Neural cell (in vitro differentiated cells): Measurements from ENCODE around the gene RELA. TPM values are rescaled to one million over a fixed set of nuclear protein-coding genes. Genes with fewer than 3 reads are reported as not detected.

Experiments
- H2AFZ ChIP-seq: fragments of 200-600, 300-800 bp; sonication (generic), shearing (Covaris generic); 2 replicates; pipeline ENCODE4 v1.6.0; 2014; ENCODE audit warnings: low read depth, mild to moderate bottlenecking, antibody characterized with exemption, low read length, moderate library complexity
- H3F3A ChIP-seq: fragments of 200-600 bp; shearing (Covaris generic); 2 replicates; pipeline ENCODE4 v1.6.1; 2016; ENCODE audit warnings: mild to moderate bottlenecking, moderate library complexity, mixed read lengths, antibody characterized with exemption, low read length; ENCODE audit not compliant: insufficient read depth, poor library complexity, severe bottlenecking
- H3K27ac ChIP-seq: fragments of 200-600, 300-800 bp; sonication (generic), shearing (Covaris generic); 2 replicates; pipeline ENCODE4 v1.5.1; 2014; ENCODE audit warnings: mild to moderate bottlenecking, low read length, moderate library complexity
- H3K27me3 ChIP-seq: fragments of 300-800, 200-600 bp; sonication (generic), shearing (Covaris generic); 2 replicates; pipeline ENCODE4 v1.6.0; 2014; ENCODE audit warnings: mild to moderate bottlenecking, low read depth, low read length, moderate library complexity; ENCODE audit not compliant: insufficient read depth
- H3K36me3 ChIP-seq: fragments of 300-800, 200-600 bp; sonication (generic), shearing (Covaris generic); 2 replicates; pipeline ENCODE4 v1.5.1; 2014; ENCODE audit warnings: mild to moderate bottlenecking, antibody characterized with exemption, low read length, moderate library complexity; ENCODE audit not compliant: insufficient read depth
- H3K4me2 ChIP-seq: fragments of 300-800, 200-600 bp; sonication (generic), shearing (Covaris generic); 2 replicates; pipeline ENCODE4 v1.6.0; 2014; ENCODE audit warnings: mild to moderate bottlenecking, low read length
- H3K4me3 ChIP-seq: fragments of 300-800, 200-600 bp; sonication (generic), shearing (Covaris generic); 2 replicates; pipeline ENCODE4 v1.5.1; 2014; ENCODE audit warnings: mild to moderate bottlenecking, low read length, moderate library complexity
- H3K79me2 ChIP-seq: fragments of 200-600 bp; shearing (Covaris generic); replicated peaks from 2 replicates; pipeline ENCODE4 v1.6.0; 2014; ENCODE audit warnings: mild to moderate bottlenecking, low read length, moderate library complexity; ENCODE audit not compliant: insufficient read depth
- H3K9ac ChIP-seq: fragments of 300-800, 200-600 bp; sonication (generic), shearing (Covaris generic); 2 replicates; pipeline ENCODE4 v1.6.1; 2016; ENCODE audit warnings: mild to moderate bottlenecking, low read length, mixed read lengths
- H3K9me2 ChIP-seq: fragments of 200-600 bp; shearing (Covaris generic); 2 replicates; pipeline ENCODE4 v1.6.1; 2016; ENCODE audit warnings: mild to moderate bottlenecking, low read length, mixed read lengths; ENCODE audit not compliant: insufficient read depth
- H3K9me3 ChIP-seq: fragments of 200-600, 300-800 bp; sonication (generic), shearing (Covaris generic); 2 replicates; pipeline ENCODE4 v1.6.1; 2016; ENCODE audit warnings: mild to moderate bottlenecking, mixed run types, low read length, moderate library complexity, mixed read lengths
- H4K20me1 ChIP-seq: fragments of 200-600 bp; shearing (Covaris generic); 2 replicates; pipeline ENCODE4 v1.6.1; 2016; ENCODE audit warnings: mild to moderate bottlenecking, mixed run types; ENCODE audit not compliant: insufficient read depth
- CTCF ChIP-seq: fragments of 450-650 bp; IDR thresholded peaks from 2 replicates; pipeline ENCODE4 v1.5.1; 2014; ENCODE audit warnings: antibody characterized with exemption, mild to moderate bottlenecking, moderate library complexity; ENCODE audit not compliant: poor library complexity, severe bottlenecking
- EP300 ChIP-seq: fragments of 450-650 bp; conservative IDR thresholded peaks from 2 replicates; pipeline ENCODE4 v1.6.1; 2014; ENCODE audit warnings: antibody characterized with exemption, mild to moderate bottlenecking, moderate library complexity; ENCODE audit not compliant: poor library complexity, severe bottlenecking
- EZH2 ChIP-seq: fragments of 200-600, 300-800 bp; shearing (Covaris generic), sonication (generic); IDR thresholded peaks from 2 replicates; pipeline ENCODE4 v1.6.1; 2014; ENCODE audit warnings: antibody characterized with exemption, low read length, borderline replicate concordance, mild to moderate bottlenecking; ENCODE audit not compliant: insufficient read depth, poor library complexity, severe bottlenecking
- MXI1 ChIP-seq: fragments of 450-650 bp; conservative IDR thresholded peaks from 2 replicates; pipeline ENCODE4 v1.6.1; 2014; ENCODE audit warnings: antibody characterized with exemption, mild to moderate bottlenecking; ENCODE audit not compliant: poor library complexity, severe bottlenecking
- POLR2AphosphoS5 ChIP-seq: IDR thresholded peaks from 2 replicates; pipeline ENCODE4 v1.6.1; 2012
- RAD21 ChIP-seq: fragments of 450-650 bp; conservative IDR thresholded peaks from 2 replicates; pipeline ENCODE4 v1.6.1; 2014; ENCODE audit warnings: antibody characterized with exemption, mild to moderate bottlenecking, moderate library complexity
- SMC3 ChIP-seq: fragments of 450-650 bp; conservative IDR thresholded peaks from 2 replicates; pipeline ENCODE4 v1.6.1; 2014; ENCODE audit warnings: antibody characterized with exemption, mild to moderate bottlenecking, moderate library complexity; ENCODE audit not compliant: poor library complexity
- TAF1 ChIP-seq: IDR thresholded peaks from 2 replicates; pipeline ENCODE4 v1.6.1; 2012; ENCODE audit warnings: low read depth
- polyA plus RNA-seq: library from polyadenylated mRNA; depleted of rRNA; stranded (reverse); fragments of >200 nt; gene quantifications from 2 replicates; pipeline ENCODE4 v1.2.3, GENCODE V29; 2014
- TF ChIP-seq, protein P1 (sequence below): IDR thresholded peaks from 2 replicates; pipeline ENCODE4 v1.6.1; 2012; ENCODE audit warnings: borderline replicate concordance

Gene RELA
- polyA plus RNA-seq, 1 donor from 2014 or later = 19.3 TPM

DNA sequence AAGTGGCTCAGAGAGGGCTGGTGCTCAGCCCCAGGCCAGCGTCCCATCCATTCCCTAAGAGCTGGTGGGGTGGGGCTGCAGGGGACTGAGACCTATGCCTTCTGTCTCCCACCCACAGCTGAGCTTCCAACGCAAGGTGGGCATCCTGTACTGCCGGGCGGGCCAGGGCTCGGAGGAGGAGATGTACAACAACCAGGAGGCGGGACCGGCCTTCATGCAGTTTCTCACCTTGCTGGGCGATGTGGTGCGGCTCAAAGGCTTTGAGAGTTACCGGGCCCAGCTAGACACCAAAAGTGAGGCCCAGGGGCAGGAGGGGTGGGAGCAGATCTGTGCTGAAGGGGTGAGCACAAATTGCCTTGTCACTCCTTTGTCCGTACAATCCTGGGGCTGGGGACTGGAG is 17.9 kb downstream of the RELA start:
- Histone ChIP-seq H3K9me3 (no peaks in the 10 kb centered on the region), H3K9me2 (no peaks in the 10 kb centered on the region), H2AFZ (no peak overlapping the region), H3K27ac (no peak overlapping the region), H3K9ac (no peak overlapping the region), H4K20me1 (no peaks in the 10 kb centered on the region), H3K4me2 (no peak overlapping the region), H3F3A (no peaks in the 10 kb centered on the region), H3K27me3 (peaks cover 14% of the 10 kb centered on the region), H3K79me2 (no peaks in the 10 kb centered on the region), H3K36me3 (no peaks in the 10 kb centered on the region), H3K4me3 (no peak overlapping the region)
- TF ChIP-seq POLR2AphosphoS5 = no peak
- TF ChIP-seq, protein P1, sequence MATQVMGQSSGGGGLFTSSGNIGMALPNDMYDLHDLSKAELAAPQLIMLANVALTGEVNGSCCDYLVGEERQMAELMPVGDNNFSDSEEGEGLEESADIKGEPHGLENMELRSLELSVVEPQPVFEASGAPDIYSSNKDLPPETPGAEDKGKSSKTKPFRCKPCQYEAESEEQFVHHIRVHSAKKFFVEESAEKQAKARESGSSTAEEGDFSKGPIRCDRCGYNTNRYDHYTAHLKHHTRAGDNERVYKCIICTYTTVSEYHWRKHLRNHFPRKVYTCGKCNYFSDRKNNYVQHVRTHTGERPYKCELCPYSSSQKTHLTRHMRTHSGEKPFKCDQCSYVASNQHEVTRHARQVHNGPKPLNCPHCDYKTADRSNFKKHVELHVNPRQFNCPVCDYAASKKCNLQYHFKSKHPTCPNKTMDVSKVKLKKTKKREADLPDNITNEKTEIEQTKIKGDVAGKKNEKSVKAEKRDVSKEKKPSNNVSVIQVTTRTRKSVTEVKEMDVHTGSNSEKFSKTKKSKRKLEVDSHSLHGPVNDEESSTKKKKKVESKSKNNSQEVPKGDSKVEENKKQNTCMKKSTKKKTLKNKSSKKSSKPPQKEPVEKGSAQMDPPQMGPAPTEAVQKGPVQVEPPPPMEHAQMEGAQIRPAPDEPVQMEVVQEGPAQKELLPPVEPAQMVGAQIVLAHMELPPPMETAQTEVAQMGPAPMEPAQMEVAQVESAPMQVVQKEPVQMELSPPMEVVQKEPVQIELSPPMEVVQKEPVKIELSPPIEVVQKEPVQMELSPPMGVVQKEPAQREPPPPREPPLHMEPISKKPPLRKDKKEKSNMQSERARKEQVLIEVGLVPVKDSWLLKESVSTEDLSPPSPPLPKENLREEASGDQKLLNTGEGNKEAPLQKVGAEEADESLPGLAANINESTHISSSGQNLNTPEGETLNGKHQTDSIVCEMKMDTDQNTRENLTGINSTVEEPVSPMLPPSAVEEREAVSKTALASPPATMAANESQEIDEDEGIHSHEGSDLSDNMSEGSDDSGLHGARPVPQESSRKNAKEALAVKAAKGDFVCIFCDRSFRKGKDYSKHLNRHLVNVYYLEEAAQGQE = no peak
- TF ChIP-seq MXI1 = no peak
- no peak for TF ChIP-seq RAD21
- TF ChIP-seq TAF1 = no peak
- no peak for TF ChIP-seq SMC3
- TF ChIP-seq CTCF = no peak
- TF ChIP-seq EP300 = no peak
- TF ChIP-seq EZH2 = no peak

GRCh38 chr11:65643971-65644370 is 18.7 kb downstream of the RELA start:
- no peaks in the 10 kb centered on the region for H3K9me2 ChIP-seq
- no peaks in the 10 kb centered on the region for H3K9me3 ChIP-seq
- peaks cover 14% of the 10 kb centered on the region for H3K27me3 ChIP-seq
- H4K20me1 ChIP-seq = no peaks in the 10 kb centered on the region
- no peaks in the 10 kb centered on the region for H3K36me3 ChIP-seq
- H3K9ac ChIP-seq = no peak overlapping the region
- no peak overlapping the region for H3K27ac ChIP-seq
- H3F3A ChIP-seq = no peaks in the 10 kb centered on the region
- TF ChIP-seq EP300 (no peak), TAF1 (no peak), MXI1 (no peak), CTCF (no peak), SMC3 (no peak), EZH2 (no peak), RAD21 (no peak), POLR2AphosphoS5 (no peak)
- TF ChIP-seq, protein P1 = no peak
- H3K79me2 ChIP-seq = no peaks in the 10 kb centered on the region
- no peak overlapping the region for H3K4me2 ChIP-seq
- H3K4me3 ChIP-seq = no peak overlapping the region
- no peak overlapping the region for H2AFZ ChIP-seq
